Liver (tissue), 9 donors: ENCODE measurements around the gene CHCHD4. TPM values are rescaled to one million over a fixed set of nuclear protein-coding genes. Genes with fewer than 3 reads are reported as not detected.

Experiments used
- DNase-seq: peaks from one replicate; pipeline ENCODE4 v3.0.0-alpha.2; 2017; ENCODE audit warnings: low spot score
- H3K27ac ChIP-seq, 2 donors: one replicate each; pipeline ENCODE4 v1.7.0; 2013; ENCODE audit warnings: inconsistent platforms in 2 of 2, low read length in 2 of 2, control low read depth in 1 of 2, low read depth in 1 of 2, mild to moderate bottlenecking in 1 of 2
- H3K27me3 ChIP-seq, 4 donors: one replicate each; pipeline versions ENCODE4 v1.6.1 to v1.7.0; 2013; ENCODE audit warnings: low read length in 3 of 4, inconsistent platforms in 1 of 4, mild to moderate bottlenecking in 1 of 4, moderate library complexity in 1 of 4; ENCODE audit not compliant: control insufficient read depth in 4 of 4, insufficient read depth in 4 of 4
- H3K36me3 ChIP-seq, 4 donors: one replicate each; pipeline versions ENCODE4 v1.6.1 to v1.7.0; 2013; ENCODE audit warnings: low read length in 3 of 4, mild to moderate bottlenecking in 3 of 4, low read depth in 1 of 4, moderate library complexity in 1 of 4; ENCODE audit not compliant: control insufficient read depth in 4 of 4, insufficient read depth in 3 of 4
- H3K4me1 ChIP-seq, 4 donors: one replicate each; pipeline versions ENCODE4 v1.6.1 to v1.7.0; 2013; ENCODE audit warnings: low read length in 3 of 4, mild to moderate bottlenecking in 3 of 4, moderate library complexity in 1 of 4; ENCODE audit not compliant: control insufficient read depth in 4 of 4, insufficient read depth in 4 of 4
- H3K4me3 ChIP-seq, 3 donors: one replicate each; pipeline versions ENCODE4 v1.6.1 to v1.7.0; 2013; ENCODE audit warnings: low read length in 3 of 3, control low read depth in 1 of 3, low read depth in 1 of 3, mild to moderate bottlenecking in 1 of 3
- H3K9ac ChIP-seq, 2 donors: one replicate each; pipeline ENCODE4 v1.7.0; 2013; ENCODE audit warnings: low read length in 2 of 2, mild to moderate bottlenecking in 2 of 2, moderate library complexity in 2 of 2, control low read depth in 1 of 2, low read depth in 1 of 2
- H3K9me3 ChIP-seq, 4 donors: one replicate each; pipeline versions ENCODE4 v1.6.1 to v1.7.0; 2013; ENCODE audit warnings: low read length in 3 of 4; ENCODE audit not compliant: control insufficient read depth in 4 of 4
- ATF3 ChIP-seq: IDR thresholded peaks from 2 replicates; pipeline ENCODE4 v1.6.1; 2016; ENCODE audit warnings: antibody characterized with exemption
- EGR1 ChIP-seq, 2 donors: IDR thresholded peaks; 2 replicates each; pipeline ENCODE4 v1.6.1; 2016 to 2018; ENCODE audit warnings: antibody characterized with exemption in 2 of 2, low read depth in 2 of 2
- FOXA1 ChIP-seq: IDR thresholded peaks from 2 replicates; pipeline ENCODE4 v1.6.1; 2016; ENCODE audit warnings: antibody characterized with exemption
- FOXA2 ChIP-seq: IDR thresholded peaks from 2 replicates; pipeline ENCODE4 v1.6.1; 2016; ENCODE audit warnings: antibody characterized with exemption
- HNF4A ChIP-seq, 2 donors: conservative IDR thresholded peaks; 2 replicates each; pipeline ENCODE4 v1.6.1; 2016; ENCODE audit warnings: antibody characterized with exemption in 2 of 2, mild to moderate bottlenecking in 2 of 2
- HNF4G ChIP-seq: IDR thresholded peaks from 2 replicates; pipeline ENCODE4 v1.6.1; 2016; ENCODE audit warnings: antibody characterized with exemption
- JUND ChIP-seq, 2 donors: IDR thresholded peaks; 2 replicates each; pipeline ENCODE4 v1.6.1; 2016; ENCODE audit warnings: antibody characterized with exemption in 2 of 2
- MAX ChIP-seq: IDR thresholded peaks from 2 replicates; pipeline ENCODE4 v1.6.1; 2016; ENCODE audit warnings: antibody characterized with exemption
- NR2F2 ChIP-seq: IDR thresholded peaks from 2 replicates; pipeline ENCODE4 v1.6.1; 2016; ENCODE audit warnings: antibody characterized with exemption
- RAD21 ChIP-seq, 2 donors: IDR thresholded peaks; 2 replicates each; pipeline ENCODE4 v1.6.1; 2016; ENCODE audit warnings: antibody characterized with exemption in 2 of 2, mild to moderate bottlenecking in 2 of 2
- REST ChIP-seq: IDR thresholded peaks from 2 replicates; pipeline ENCODE4 v1.6.1; 2016; ENCODE audit warnings: antibody characterized with exemption, mild to moderate bottlenecking
- RXRA ChIP-seq, 2 donors: IDR thresholded peaks; 2 replicates each; pipeline ENCODE4 v1.6.1; 2017 to 2018; ENCODE audit warnings: antibody characterized with exemption in 2 of 2, mild to moderate bottlenecking in 1 of 2
- SP1 ChIP-seq: IDR thresholded peaks from 2 replicates; pipeline ENCODE4 v1.6.1; 2018; ENCODE audit warnings: antibody characterized with exemption, mild to moderate bottlenecking
- TAF1 ChIP-seq: conservative IDR thresholded peaks from 2 replicates; pipeline ENCODE4 v1.6.1; 2016; ENCODE audit warnings: antibody characterized with exemption, mild to moderate bottlenecking
- YY1 ChIP-seq: IDR thresholded peaks from 2 replicates; pipeline ENCODE4 v1.6.1; 2016; ENCODE audit warnings: antibody characterized with exemption, mild to moderate bottlenecking
- ZBTB33 ChIP-seq: IDR thresholded peaks from 2 replicates; pipeline ENCODE4 v1.6.1; 2016; ENCODE audit warnings: antibody characterized with exemption
- WGBS: extraction: QIAGEN DNeasy Blood & Tissue Kit; methylation state at CpG from one replicate; pipeline ENCODE4 v1.1.7; 2013; 5-methylcytosine and 5-hydroxymethylcytosine counted together
- polyA plus RNA-seq, 2 donors: library from polyadenylated mRNA; stranded (reverse) in 1 of 2; unstranded in 1 of 2; fragments of 200-250 nt in 1 of 2; fragments of >200 nt in 1 of 2; fragmentation: Nextera tagmentation in 1 of 2; extraction: Ambion mirVana in 1 of 2; gene quantifications; one replicate each; pipeline versions ENCODE4 v1.2.1 to v1.2.3, GENCODE V29; 2013 to 2015
- total RNA-seq, 2 donors: library from RNA; depleted of rRNA; stranded (reverse); fragments of >200 nt; gene quantifications; one replicate each; pipeline ENCODE4 v1.2.3, GENCODE V29; 2014
- donor health status: healthy.
- donor health status: healthy.
- donor health status: healthy.
- donor health status: healthy.
- donor health status: healthy.

The CHCHD4 gene
- total and polyA plus RNA-seq, 4 donors: 7.0 to 11.3 (median 9.5) TPM

GRCh38 chr3:14140668-14141067 lies 16.0 kb upstream of the CHCHD4 start:
- peak overlapping the region in 1 of 2 donors; percentile 60 for H3K27ac ChIP-seq

GRCh38 chr3:14139771-14140170 lies 15.1 kb upstream of the CHCHD4 start:
- Histone ChIP-seq H3K4me3 (no peak overlapping the region), H3K4me1 (peaks cover 21 to 85% (median 72%) of the 10 kb centered on the region in 4 donors), H3K27ac (no peak overlapping the region), H3K36me3 (peaks cover 0 to 15% (median 10%) of the 10 kb centered on the region in 4 donors), H3K9me3 (no peaks in the 10 kb centered on the region), H3K9ac (no peak overlapping the region), H3K27me3 (no peaks in the 10 kb centered on the region)
- no peak for TF ChIP-seq HNF4G
- no peak for TF ChIP-seq YY1
- TF ChIP-seq EGR1 (IDR thresholded peaks at IDR 0.05; ENCODE audit: low read depth in 2 of 2): no peak
- WGBS: 91% methylated on average over 5 of the region's 5 CpGs
- DNase-seq: no peak

More at GRCh38 chr3:14140668-14141067, 16.0 kb upstream of the CHCHD4 start:
- no peak for DNase-seq
- WGBS: 81% methylated on average over 2 of the region's 2 CpGs
- no peak overlapping the region for H3K4me3 ChIP-seq
- H3K9ac ChIP-seq: no peak overlapping the region
- H3K27me3 ChIP-seq: no peaks in the 10 kb centered on the region
- peaks cover 22 to 93% (median 80%) of the 10 kb centered on the region in 4 donors for H3K4me1 ChIP-seq
- peaks cover 0 to 10% (median 4%) of the 10 kb centered on the region in 4 donors for H3K36me3 ChIP-seq
- H3K9me3 ChIP-seq: no peaks in the 10 kb centered on the region
- no peak for TF ChIP-seq HNF4A (conservative IDR thresholded peaks at IDR 0.05)
- TF ChIP-seq FOXA2: no peak
- TF ChIP-seq JUND (IDR thresholded peaks at IDR 0.05): no peak
- TF ChIP-seq NR2F2: no peak
- no peak for TF ChIP-seq MAX
- TF ChIP-seq SP1: no peak
- TF ChIP-seq RAD21 (IDR thresholded peaks at IDR 0.05): no peak
- TF ChIP-seq YY1: no peak
- TF ChIP-seq TAF1: no peak
- no peak for TF ChIP-seq FOXA1
- TF ChIP-seq ATF3: no peak
- TF ChIP-seq ZBTB33: no peak
- no peak for TF ChIP-seq REST
- TF ChIP-seq RXRA (IDR thresholded peaks at IDR 0.05): no peak
